Fibroblast of lung (primary cell): ENCODE results near the gene LITAF. TPM values are rescaled to one million over a fixed set of nuclear protein-coding genes. Genes with fewer than 3 reads are reported as not detected.

Experiments
- DNase-seq, 2 donors: peaks; one replicate each; pipeline versions ENCODE4 v3.0.0 to v3.0.0-alpha.2; 2010; ENCODE audit warnings: low read depth in 2 of 2
- H2AFZ ChIP-seq: 2 replicates; pipeline ENCODE4 v1.5.1; 2012; ENCODE audit warnings: low read length, control low read depth, inconsistent platforms
- H3K27ac ChIP-seq: 2 replicates; pipeline ENCODE4 v1.5.1; 2011; ENCODE audit warnings: low read length, control low read depth; ENCODE audit not compliant: insufficient read depth
- H3K27me3 ChIP-seq: 2 replicates; pipeline ENCODE4 v1.5.1; 2011; ENCODE audit warnings: mild to moderate bottlenecking, low read length; ENCODE audit not compliant: control insufficient read depth, insufficient read depth
- H3K36me3 ChIP-seq: 2 replicates; pipeline ENCODE4 v1.5.1; 2011; ENCODE audit warnings: low read length; ENCODE audit not compliant: control insufficient read depth, insufficient read depth
- H3K4me1 ChIP-seq: 2 replicates; pipeline ENCODE4 v1.5.1; 2011; ENCODE audit warnings: low read length; ENCODE audit not compliant: control insufficient read depth, insufficient read depth; ENCODE audit errors: extremely low read depth
- H3K4me2 ChIP-seq: 2 replicates; pipeline ENCODE4 v1.5.1; 2011; ENCODE audit warnings: low read length, control low read depth; ENCODE audit not compliant: insufficient read depth; ENCODE audit errors: extremely low read depth
- H3K4me3 ChIP-seq, 4 experiments: fragments of 200-600 bp in 1 of 4; sonication (generic) in 1 of 4; replicated peaks in 1 of 4; 2 replicates each; pipeline ENCODE4 v1.5.1; 2011 to 2016; ENCODE audit warnings: low read length in 4 of 4, low read depth in 3 of 4, mild to moderate bottlenecking in 3 of 4, control low read depth in 2 of 4, inconsistent platforms in 1 of 4, mixed read lengths in 1 of 4; ENCODE audit not compliant: insufficient read depth in 1 of 4; ENCODE audit errors: control extremely low read depth in 1 of 4
- H3K79me2 ChIP-seq: 2 replicates; pipeline ENCODE4 v1.5.1; 2012; ENCODE audit warnings: mild to moderate bottlenecking, low read length, inconsistent platforms; ENCODE audit not compliant: control insufficient read depth, insufficient read depth
- H3K9ac ChIP-seq: 2 replicates; pipeline ENCODE4 v1.5.1; 2011; ENCODE audit warnings: mild to moderate bottlenecking, low read length, control low read depth; ENCODE audit not compliant: insufficient read depth
- H3K9me3 ChIP-seq: 2 replicates; pipeline ENCODE4 v1.5.1; 2012; ENCODE audit warnings: low read depth, low read length; ENCODE audit not compliant: control insufficient read depth, insufficient read depth
- H4K20me1 ChIP-seq: 2 replicates; pipeline ENCODE4 v1.5.1; 2011; ENCODE audit warnings: low read length; ENCODE audit not compliant: control insufficient read depth, insufficient read depth; ENCODE audit errors: extremely low read depth
- EZH2 ChIP-seq: IDR thresholded peaks from 2 replicates; pipeline ENCODE4 v1.5.1; 2012; ENCODE audit warnings: low read length, control low read depth, mild to moderate bottlenecking; ENCODE audit errors: missing control alignments
- polyA plus RNA-seq, 2 donors: library from polyadenylated mRNA; depleted of rRNA in 1 of 2; stranded (reverse) in 1 of 2; unstranded in 1 of 2; fragments of >200 nt; gene quantifications; 2 replicates each; pipeline ENCODE4 v1.2.1, GENCODE V29; 2011 to 2012; ENCODE audit warnings: missing spikeins in 1 of 2
- total RNA-seq: library from RNA; depleted of rRNA; stranded (reverse); fragments of >200 nt; gene quantifications from 2 replicates; pipeline ENCODE4 v1.2.1, GENCODE V29; 2014
- TF ChIP-seq, protein P1 (sequence below), 2 donors: IDR thresholded peaks in 1 of 2; conservative IDR thresholded peaks in 1 of 2; 1 replicate in 1 of 2; 2 replicates in 1 of 2; pipeline ENCODE4 v1.5.1; 2011 to 2012; ENCODE audit warnings: low read length in 2 of 2, control low read depth in 1 of 2, inconsistent platforms in 1 of 2, low read depth in 1 of 2, mild to moderate bottlenecking in 1 of 2

LITAF gene
- total and polyA plus RNA-seq, 2 donors (not counting 1 experiment from before 2014, with no cell fraction given), result 79.6 to 162 TPM

DNA sequence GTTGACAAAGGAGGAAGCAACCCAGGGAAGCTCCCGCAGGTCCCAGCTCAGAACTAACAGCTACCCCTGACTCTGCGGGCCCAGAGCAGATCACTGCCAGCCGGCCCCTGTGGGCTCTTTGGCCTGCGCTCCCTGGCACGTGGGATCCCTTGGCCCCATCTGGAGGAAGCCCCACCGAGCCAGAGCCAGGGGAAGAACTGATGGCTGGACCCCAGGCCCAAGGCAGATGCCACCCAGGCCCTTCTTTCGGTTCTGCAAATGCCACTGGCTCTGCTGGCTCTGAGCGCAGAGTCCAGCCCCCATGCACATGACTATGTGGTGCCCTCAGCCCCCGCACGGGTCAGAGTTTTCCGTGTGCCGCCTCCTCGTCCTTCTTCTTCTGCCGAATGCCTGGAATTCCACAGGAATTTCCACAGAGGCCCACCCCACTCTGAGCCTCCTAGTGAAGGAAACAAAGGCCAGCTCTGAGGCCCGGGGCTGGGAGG, 45.8 kb upstream of the LITAF start:
- H3K4me1 ChIP-seq, result peaks cover 9% of the 10 kb centered on the region

DNA sequence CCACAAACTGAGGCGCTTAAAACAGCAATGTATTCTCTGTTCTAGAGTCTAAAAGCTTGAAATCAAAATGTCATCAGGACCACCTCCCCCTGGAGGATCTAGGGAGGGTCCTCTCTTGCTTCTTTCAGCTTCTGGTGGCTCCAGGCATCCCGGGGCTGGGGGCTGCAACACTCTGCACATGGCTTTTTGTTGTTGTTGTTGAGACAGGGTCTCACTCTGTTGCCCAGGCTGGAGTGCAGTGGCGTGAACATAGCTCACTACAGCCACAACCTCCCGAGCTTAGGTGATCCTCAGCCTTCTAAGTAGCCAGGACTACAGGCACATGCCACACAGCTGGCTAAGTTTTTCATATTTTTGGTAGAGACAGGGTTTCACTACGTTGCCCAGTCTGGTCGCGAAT, 44.5 kb upstream of the LITAF start:
- no peaks in the 10 kb centered on the region for H3K36me3 ChIP-seq
- no peaks in the 10 kb centered on the region for H3K9me3 ChIP-seq
- no peaks in the 10 kb centered on the region for H3K79me2 ChIP-seq
- TF ChIP-seq, protein P1, sequence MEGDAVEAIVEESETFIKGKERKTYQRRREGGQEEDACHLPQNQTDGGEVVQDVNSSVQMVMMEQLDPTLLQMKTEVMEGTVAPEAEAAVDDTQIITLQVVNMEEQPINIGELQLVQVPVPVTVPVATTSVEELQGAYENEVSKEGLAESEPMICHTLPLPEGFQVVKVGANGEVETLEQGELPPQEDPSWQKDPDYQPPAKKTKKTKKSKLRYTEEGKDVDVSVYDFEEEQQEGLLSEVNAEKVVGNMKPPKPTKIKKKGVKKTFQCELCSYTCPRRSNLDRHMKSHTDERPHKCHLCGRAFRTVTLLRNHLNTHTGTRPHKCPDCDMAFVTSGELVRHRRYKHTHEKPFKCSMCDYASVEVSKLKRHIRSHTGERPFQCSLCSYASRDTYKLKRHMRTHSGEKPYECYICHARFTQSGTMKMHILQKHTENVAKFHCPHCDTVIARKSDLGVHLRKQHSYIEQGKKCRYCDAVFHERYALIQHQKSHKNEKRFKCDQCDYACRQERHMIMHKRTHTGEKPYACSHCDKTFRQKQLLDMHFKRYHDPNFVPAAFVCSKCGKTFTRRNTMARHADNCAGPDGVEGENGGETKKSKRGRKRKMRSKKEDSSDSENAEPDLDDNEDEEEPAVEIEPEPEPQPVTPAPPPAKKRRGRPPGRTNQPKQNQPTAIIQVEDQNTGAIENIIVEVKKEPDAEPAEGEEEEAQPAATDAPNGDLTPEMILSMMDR (conservative IDR thresholded peaks at IDR 0.05 in 1 of 2, IDR thresholded peaks at IDR 0.05 in 1 of 2; ENCODE audit: low read depth in 1 of 2, low read length in 2 of 2), result no peak
- TF ChIP-seq EZH2, result no peak
- H4K20me1 ChIP-seq, result no peaks in the 10 kb centered on the region
- H3K4me1 ChIP-seq, result peaks cover 9% of the 10 kb centered on the region
- H2AFZ ChIP-seq, result no peak overlapping the region
- no peak for DNase-seq
- no peak overlapping the region for H3K27ac ChIP-seq
- no peak overlapping the region for H3K4me3 ChIP-seq
- no peak overlapping the region for H3K4me2 ChIP-seq
- H3K27me3 ChIP-seq, result no peaks in the 10 kb centered on the region
- no peak overlapping the region for H3K9ac ChIP-seq

More for the DNA sequence above, 45.8 kb upstream of the LITAF start:
- TF ChIP-seq, protein P1 (conservative IDR thresholded peaks at IDR 0.05 in 1 of 2, IDR thresholded peaks at IDR 0.05 in 1 of 2; ENCODE audit: low read depth in 1 of 2, low read length in 2 of 2), result no peak
- no peak for TF ChIP-seq EZH2
- Histone ChIP-seq H4K20me1 (no peaks in the 10 kb centered on the region), H3K27me3 (no peaks in the 10 kb centered on the region), H3K9ac (peak overlapping the region; percentile 60), H3K36me3 (no peaks in the 10 kb centered on the region), H3K4me3 (no peak overlapping the region), H3K4me2 (peak overlapping the region; percentile 29), H3K79me2 (no peaks in the 10 kb centered on the region), H3K27ac (peak overlapping the region; percentile 75), H3K9me3 (no peaks in the 10 kb centered on the region), H2AFZ (peak overlapping the region; percentile 24)
- DNase-seq, result peak; percentile 78 to 91

DNA sequence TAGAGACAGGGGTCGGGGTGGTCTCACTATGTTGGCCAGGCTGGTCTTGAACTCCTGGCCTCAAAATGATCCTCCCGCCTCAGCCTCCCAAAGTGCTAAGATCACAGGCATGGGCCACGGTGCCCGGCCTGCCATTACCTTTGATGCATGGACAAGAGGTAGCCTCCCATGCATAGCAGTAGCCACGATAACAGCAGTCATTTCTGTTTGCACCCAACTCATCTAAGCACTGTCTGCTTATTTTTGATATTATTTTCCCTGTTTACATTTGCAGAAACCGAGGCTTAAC, 44.0 kb upstream of the LITAF start:
- DNase-seq, result no peak

More for the DNA sequence above, 44.0 kb upstream of the LITAF start:
- H3K79me2 ChIP-seq, result no peaks in the 10 kb centered on the region
- H3K36me3 ChIP-seq, result no peaks in the 10 kb centered on the region
- peaks cover 9% of the 10 kb centered on the region for H3K4me1 ChIP-seq
- H3K9me3 ChIP-seq, result no peaks in the 10 kb centered on the region
- no peak overlapping the region for H3K4me2 ChIP-seq
- H3K27ac ChIP-seq, result no peak overlapping the region
- TF ChIP-seq, protein P1 (conservative IDR thresholded peaks at IDR 0.05 in 1 of 2, IDR thresholded peaks at IDR 0.05 in 1 of 2; ENCODE audit: low read depth in 1 of 2, low read length in 2 of 2), result no peak
- no peak for TF ChIP-seq EZH2
- no peaks in the 10 kb centered on the region for H4K20me1 ChIP-seq
- H3K4me3 ChIP-seq, result no peak overlapping the region
- no peak overlapping the region for H2AFZ ChIP-seq
- H3K27me3 ChIP-seq, result no peaks in the 10 kb centered on the region
- H3K9ac ChIP-seq, result no peak overlapping the region
